ENCODE measurements around the gene ZSWIM5.
"Not testable (repeated sequence)": the region's sequence is repeated elsewhere in the genome, so short reads cannot be mapped to it uniquely, and the experiment has no call there.

ZSWIM5 gene

DNA sequence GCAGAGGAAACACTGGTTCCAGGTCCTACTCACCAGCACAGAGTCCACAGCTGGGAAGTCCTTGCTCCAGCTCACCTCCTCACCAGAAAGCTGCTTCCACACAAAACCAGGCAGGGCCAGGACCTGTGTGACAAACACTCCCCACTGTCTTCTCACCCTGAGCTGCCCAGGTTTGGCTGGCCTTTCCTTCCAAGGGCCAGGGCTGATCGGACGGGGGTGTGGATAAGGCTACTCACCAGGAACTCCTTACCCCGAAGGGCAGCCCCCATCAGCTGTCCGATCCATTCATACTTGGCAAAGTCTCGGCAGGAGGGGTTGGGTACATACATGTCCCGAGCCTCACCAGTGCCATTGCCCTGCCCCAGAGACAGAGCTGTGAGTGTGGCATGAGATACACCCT, 200.6 kb downstream of the ZSWIM5 start:
- DNase-seq: no peak

- DNase-seq: no peak
Observed at GRCh38 chr1:45004281-45004920, 202.0 kb downstream of the ZSWIM5 start.

DNA sequence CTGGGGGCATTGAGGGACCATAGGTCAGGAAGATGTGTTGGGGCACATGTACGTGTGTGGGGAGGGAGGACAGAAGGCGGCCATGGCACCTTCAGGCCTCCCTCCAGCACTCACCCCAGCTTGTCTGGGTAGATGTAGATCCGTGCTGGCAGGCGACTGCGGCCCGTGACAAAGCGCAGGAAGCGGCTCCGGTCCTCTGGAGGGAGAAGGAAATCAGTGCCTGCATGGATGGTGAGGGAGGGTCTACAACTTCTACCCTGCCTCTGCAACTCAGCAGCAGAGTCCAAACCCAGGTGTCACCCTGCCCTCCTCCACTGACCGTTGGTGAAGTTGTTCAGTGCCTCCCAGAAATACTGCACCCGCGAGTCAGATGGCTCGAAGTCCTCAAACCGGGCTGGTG, 202.7 kb downstream of the ZSWIM5 start:
- no peak for DNase-seq

DNA sequence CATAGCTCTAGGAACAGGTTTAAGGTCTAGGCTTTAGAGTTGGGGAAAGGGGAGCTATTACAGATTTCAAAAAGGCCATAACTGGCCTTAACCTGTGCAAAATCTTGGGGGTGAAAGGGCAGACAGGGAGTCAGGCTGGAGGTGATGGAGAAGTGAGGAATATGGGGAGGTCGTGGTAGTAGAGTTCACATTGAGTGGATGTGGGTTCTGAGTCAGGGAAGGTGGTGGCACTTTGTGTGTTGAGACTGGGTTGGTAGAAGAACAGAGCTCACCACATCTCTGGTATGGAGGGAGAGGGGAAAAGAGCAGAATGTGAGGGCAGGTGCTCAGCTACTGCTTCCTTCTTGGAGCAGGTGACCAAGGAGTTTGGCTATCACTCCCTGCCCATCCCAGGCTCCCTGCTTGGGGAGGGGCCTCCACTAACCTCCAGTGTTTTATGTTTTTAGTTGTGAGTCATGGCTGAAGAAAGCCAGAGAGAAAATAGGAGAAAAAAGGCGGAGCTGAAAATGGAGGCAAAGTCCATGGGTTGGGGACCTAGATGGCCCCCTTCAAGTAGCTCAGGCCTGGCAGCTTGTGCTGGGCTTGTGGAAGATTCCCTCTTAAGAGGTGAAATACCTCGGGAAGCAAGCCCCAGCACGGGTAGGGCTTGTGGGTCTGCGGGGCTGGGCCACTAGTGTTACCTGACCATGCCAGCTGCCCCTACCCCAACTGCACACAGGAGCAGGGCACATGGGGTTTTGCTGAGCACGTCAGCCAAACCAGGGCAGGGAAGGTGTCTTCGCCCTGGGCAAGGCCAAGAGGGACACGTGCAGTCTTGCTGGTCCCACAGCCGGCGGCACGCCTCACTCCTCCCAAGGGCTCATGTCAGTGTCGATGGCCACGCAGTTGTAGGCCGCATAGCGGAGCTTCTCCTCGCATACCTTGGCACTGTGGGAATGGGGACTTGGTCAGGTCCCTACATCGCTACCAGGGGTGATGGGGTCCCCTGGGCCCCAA, 203.5 kb downstream of the ZSWIM5 start:
- DNase-seq: no peak

DNA sequence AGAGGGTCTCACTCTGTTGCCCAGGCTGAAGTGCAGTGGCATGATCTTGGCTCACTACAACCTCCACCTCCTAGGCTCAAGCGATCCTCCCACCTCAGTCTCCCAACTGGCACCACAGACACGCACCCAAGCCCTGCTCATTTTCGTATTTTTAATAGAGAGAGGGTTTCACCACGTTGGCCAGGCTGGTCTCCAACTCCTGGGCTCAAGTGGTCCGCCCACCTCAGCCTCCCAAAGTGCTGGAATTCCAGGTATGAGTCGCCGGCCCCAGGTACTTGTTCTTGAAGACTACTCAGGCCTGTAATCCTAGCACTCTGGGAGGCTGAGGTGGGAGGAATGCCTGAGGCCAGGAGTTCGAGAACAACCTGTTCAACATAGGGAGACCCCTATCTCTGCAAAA, 204.8 kb downstream of the ZSWIM5 start:
- DNase-seq: not testable (repeated sequence)

DNA sequence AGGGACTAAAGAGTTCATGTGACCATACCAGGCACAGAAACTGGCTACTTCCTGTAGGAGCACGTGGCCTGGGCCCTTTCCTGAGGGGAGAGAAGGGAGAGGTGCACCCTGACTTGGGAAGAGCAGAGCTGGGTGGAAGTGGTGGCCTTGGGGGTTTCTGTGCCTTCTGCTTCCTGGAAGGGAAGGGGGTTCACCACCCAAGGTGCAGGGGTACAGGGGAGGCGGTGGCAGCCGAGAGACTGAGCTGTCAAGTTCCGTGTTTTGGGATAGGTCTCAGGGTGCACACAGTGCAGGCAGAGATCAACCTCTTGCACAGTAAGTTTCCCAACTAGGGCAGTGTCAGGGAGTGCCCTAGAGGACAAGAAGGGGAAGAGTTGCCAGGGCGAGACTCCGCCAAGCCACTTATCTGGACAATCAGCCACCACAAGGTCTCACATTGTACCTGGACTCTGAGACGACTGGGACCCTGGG, 205.4 kb downstream of the ZSWIM5 start:
- DNase-seq: peak in 1 of 51 donors; percentile 9

DNA sequence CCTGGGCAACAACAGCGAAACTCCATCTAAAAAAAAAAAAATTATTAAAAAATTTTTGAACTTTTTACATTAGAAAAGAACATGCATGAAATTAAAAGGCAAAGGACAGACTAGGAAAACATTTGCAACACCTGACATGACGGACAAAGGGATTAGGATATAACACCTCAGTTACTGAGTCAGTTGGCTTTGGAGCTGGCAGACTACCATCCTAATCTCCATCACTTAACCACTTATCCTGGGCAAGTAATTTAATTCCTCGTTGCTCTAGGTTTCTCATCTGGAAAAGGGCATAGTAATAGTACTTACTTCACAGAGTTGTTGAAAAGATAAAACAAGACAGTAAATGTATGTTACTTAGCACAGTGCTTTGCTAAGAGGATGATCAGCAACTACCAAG, 207.2 kb downstream of the ZSWIM5 start:
- no peak for DNase-seq

GRCh38 chr1:44995467-44996238, 210.8 kb downstream of the ZSWIM5 start:
- DNase-seq: no peak

DNA sequence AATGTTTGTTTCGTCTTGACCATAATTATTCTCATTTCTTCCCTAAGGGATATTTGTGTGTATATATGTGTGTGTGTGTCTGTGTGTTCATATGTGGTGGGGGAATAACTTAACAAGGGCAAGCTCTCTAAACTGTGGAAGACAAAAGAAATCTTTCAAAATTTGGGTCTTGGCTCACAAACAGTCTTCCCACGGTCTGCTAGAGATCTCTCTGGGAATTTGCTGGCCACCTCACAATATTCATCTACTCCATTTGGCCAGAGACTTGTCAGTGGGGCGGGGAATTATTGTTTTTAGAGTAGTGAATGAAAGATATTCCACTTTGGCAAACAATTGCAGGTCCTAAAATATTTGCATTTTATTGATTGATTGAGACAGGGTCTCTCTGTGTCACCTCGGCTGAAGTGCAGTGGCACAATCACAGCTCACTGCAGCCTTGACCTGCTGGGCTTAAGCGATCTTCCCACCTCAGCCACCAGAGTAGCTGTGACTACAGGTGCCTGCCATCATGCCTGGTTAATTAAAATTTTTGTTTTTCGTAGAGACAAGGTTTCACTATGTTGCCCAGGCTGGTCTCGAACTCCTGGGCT, 212.0 kb downstream of the ZSWIM5 start:
- DNase-seq: no peak

- no peak for DNase-seq
Observed at GRCh38 chr1:44988531-44989156, 217.8 kb downstream of the ZSWIM5 start.

DNA sequence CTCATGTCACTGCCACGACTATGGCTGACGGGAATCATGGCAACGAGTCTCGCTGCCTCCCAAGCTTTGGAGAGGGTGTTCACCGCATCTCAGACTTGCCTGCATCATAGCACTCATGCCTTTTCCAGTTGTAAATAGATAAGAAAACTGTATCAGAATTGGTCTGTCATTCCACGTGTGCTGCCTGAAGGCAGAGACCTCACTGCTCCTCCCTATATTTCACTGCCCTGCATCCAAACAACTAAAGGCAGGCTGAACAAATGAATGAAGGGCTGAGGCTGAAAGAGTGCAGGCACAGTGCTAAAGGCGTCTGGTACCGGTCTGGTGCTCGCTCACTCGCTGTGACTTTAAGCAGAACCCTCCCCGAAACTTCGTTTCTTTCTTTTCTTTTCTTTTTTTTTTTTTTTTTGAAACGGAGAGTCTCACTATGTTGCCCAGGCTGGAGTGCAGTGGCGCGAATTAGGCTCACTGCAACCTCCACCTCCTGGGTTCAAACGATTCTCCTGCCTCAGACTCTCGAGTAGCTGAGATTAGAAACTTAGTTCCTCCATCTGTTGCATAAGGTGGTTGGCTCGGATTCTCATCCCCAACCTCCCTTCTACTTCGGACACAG, 220.6 kb downstream of the ZSWIM5 start:
- DNase-seq: no peak

DNA sequence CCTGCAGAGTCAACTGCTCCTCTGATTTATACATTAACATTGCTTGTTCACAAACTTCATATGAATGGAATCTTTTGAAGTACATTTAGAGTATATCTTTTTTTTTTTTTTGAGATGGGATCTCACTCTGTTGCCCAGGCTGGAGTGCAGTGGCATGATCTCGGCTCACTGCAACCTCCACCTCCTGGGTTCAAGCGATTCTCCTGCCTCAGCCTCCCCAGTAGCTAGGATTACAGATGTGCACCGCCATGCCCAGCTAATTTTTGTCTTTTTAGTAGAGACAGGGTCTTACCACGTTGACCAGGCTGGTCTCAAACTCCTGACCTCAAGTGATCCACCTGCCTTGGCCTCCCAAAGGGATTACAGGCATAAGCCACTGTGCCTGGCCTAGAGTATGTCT, 229.0 kb downstream of the ZSWIM5 start:
- DNase-seq: not testable (repeated sequence)

- no peak for DNase-seq
Observed at GRCh38 chr1:44976252-44976651, 230.2 kb downstream of the ZSWIM5 start.

GRCh38 chr1:44973645-44974044, 232.8 kb downstream of the ZSWIM5 start:
- no peak for DNase-seq

DNA sequence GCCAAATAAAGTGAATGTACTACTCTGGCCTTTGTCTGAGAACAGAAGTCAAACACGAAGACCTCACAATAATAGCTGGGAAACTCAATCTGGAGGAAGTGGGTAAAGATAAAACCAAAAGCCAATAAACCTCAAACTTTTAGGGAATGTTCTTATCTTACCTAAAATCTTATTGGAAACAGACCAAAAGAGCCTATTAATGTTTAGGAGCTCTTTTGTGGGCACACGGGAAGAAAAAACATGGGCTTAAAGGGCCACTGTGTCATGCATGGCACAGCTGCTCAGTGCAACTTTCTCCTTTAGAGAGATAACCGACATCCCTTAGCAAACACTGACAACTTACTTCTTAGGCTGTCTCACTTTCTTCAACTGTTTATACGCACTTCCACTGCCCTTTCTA, 236.1 kb downstream of the ZSWIM5 start:
- no peak for DNase-seq
